NCI-H446 treated with DMSO at 0.1 percent for 48 hours (cell line): ENCODE results near the gene TARM1.
"Not testable (repeated sequence)": the region's sequence is repeated elsewhere in the genome, so short reads cannot be mapped to it uniquely, and the experiment has no call there.

Experiments
- DNase-seq: peaks from one replicate; lab custom pipeline; 2025; lab: John Stamatoyannopoulos, UW

The TARM1 gene

GRCh38 chr19:54099903-54100255 lies 18.7 kb upstream of the TARM1 start:
- not testable (repeated sequence) for DNase-seq

GRCh38 chr19:54099190-54099902 lies 18.2 kb upstream of the TARM1 start:
- no peak for DNase-seq

- DNase-seq = no peak
Measured at GRCh38 chr19:54096617-54097106, 15.5 kb upstream of the TARM1 start.

- DNase-seq = not testable (repeated sequence)
Measured at GRCh38 chr19:54095859-54096616, 14.9 kb upstream of the TARM1 start.

- DNase-seq = no peak
Measured at GRCh38 chr19:54095136-54095858, 14.1 kb upstream of the TARM1 start.

- DNase-seq = no peak
Measured at GRCh38 chr19:54094426-54095000, 13.3 kb upstream of the TARM1 start.

GRCh38 chr19:54084410-54084809 lies 3.2 kb upstream of the TARM1 start:
- DNase-seq = no peak

- no peak for DNase-seq
Measured at GRCh38 chr19:54077334-54077733, 3.8 kb downstream of the TARM1 start.

- no peak for DNase-seq
Measured at GRCh38 chr19:54074851-54075250, 6.3 kb downstream of the TARM1 start.

GRCh38 chr19:54073829-54074228 lies 7.3 kb downstream of the TARM1 start:
- no peak for DNase-seq

GRCh38 chr19:54069470-54069869 lies 11.7 kb downstream of the TARM1 start:
- DNase-seq = no peak

GRCh38 chr19:54063350-54064116 lies 17.6 kb downstream of the TARM1 start, which contains the start of gene VSTM1:
Gene VSTM1 (minus strand): TSS chr19:54063897. CDS start chr19:54063777, 120 bp downstream.
- no peak for DNase-seq

GRCh38 chr19:54062643-54063042 lies 18.5 kb downstream of the TARM1 start:
- DNase-seq = no peak

- DNase-seq = no peak
Measured at GRCh38 chr19:54047616-54048015, 33.5 kb downstream of the TARM1 start.

- DNase-seq = no peak
Measured at GRCh38 chr19:54045771-54046170, 35.4 kb downstream of the TARM1 start.

- DNase-seq = no peak
Measured at GRCh38 chr19:54042989-54043388, 38.2 kb downstream of the TARM1 start.

GRCh38 chr19:54041969-54042606 lies 39.1 kb downstream of the TARM1 start:
- DNase-seq = no peak

- no peak for DNase-seq
Measured at GRCh38 chr19:54040003-54040402, 41.2 kb downstream of the TARM1 start.

- DNase-seq = not testable (repeated sequence)
Measured at GRCh38 chr19:54036542-54036941, 44.6 kb downstream of the TARM1 start.

- DNase-seq = no peak
Measured at GRCh38 chr19:54035215-54036178, 45.7 kb downstream of the TARM1 start.
